IPS-NIHi11 (cell line): ENCODE data around the gene MECP2.
A peak's percentile ranks its signal among the peaks of the same experiment; 100 is the strongest.
"Not testable (repeated sequence)": the region's sequence is repeated elsewhere in the genome, so short reads cannot be mapped to it uniquely, and the experiment has no call there.

Experiments
- DNase-seq: peaks from one replicate; pipeline ENCODE4 v3.0.0; 2012; ENCODE audit warnings: mixed read lengths, low spot score

The MECP2 gene

GRCh38 chrX:154097589-154098541 lies at the start of gene MECP2:
TSS of gene MECP2 (minus strand) at chrX:154097717.
- peak; percentile 90 for DNase-seq

DNA sequence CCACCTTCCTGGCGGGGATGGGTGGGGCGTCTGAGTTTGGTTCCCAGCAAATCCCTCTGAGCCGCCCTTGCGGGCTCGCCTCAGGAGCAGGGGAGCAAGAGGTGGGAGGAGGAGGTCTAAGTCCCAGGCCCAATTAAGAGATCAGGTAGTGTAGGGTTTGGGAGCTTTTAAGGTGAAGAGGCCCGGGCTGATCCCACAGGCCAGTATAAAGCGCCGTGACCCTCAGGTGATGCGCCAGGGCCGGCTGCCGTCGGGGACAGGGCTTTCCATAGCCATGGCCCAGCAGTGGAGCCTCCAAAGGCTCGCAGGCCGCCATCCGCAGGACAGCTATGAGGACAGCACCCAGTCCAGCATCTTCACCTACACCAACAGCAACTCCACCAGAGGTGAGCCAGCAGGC lies 46.5 kb upstream of the MECP2 start, which contains the start of gene OPN1LW:
TSS of gene OPN1LW (plus strand) at position 234 of the 400 bp plus-strand sequence. CDS start at position 275, 41 bp downstream.
- not testable (repeated sequence) for DNase-seq

- no peak for DNase-seq
These were observed 45.6 kb upstream of the MECP2 start for GRCh38 chrX:154142950-154143745.

- no peak for DNase-seq
These were observed 44.9 kb upstream of the MECP2 start for GRCh38 chrX:154142386-154142785.

- no peak for DNase-seq
These were observed 43.2 kb upstream of the MECP2 start for GRCh38 chrX:154140742-154141141.

GRCh38 chrX:154140206-154140605 lies 42.7 kb upstream of the MECP2 start:
- DNase-seq = no peak

- no peak for DNase-seq
These were observed 41.3 kb upstream of the MECP2 start for GRCh38 chrX:154138857-154139256.

DNA sequence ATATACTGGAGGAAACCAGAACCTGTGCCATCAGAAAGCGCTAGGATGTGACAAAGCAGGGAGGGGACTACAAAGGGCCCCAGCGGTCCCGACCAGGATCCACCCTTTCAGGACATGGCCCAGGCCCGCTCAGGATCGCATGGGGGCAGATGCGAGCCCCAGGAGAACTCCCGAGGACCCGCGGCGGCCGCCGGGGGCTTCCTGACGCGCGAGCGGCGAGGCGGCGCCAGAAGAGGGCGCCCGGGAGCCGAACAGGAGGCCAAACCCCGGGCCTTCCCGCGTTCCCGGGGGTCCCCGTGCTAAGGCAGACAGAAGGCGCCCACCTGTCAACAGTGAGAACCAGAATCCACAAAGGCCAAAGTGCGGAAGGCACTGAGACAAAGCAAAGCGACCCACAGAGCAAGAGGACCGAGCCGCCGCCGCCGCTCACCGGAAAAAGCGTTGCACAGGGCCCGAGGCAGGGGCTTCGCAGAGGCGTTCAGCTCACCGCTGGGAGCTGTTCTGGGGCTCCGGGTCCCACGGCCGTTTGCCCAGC lies 39.2 kb upstream of the MECP2 start:
- peak; percentile 87 for DNase-seq

- DNase-seq = no peak
These were observed 38.1 kb upstream of the MECP2 start for GRCh38 chrX:154135458-154136229.

- DNase-seq = no peak
These were observed 34.8 kb upstream of the MECP2 start for GRCh38 chrX:154132366-154132765.

DNA sequence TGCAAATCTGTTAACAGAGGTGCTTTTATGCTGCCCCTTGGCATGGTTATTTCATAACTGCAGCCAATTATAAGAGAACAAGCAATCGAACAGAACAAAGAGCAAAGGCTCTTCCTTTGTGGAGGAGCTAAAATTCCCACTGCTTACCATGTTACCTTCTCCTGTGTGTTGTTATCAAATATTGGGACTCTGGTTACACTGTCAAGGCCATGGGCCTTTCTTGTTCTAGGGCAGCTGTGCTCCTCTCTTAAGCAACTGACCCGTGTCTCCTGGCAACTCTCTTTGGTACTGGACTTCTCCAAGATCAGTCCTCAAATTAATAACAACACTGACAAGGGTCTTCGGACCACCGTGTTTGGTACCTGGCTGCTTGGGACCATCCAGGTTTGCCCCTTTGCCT lies 34.4 kb upstream of the MECP2 start:
- DNase-seq = no peak

DNA sequence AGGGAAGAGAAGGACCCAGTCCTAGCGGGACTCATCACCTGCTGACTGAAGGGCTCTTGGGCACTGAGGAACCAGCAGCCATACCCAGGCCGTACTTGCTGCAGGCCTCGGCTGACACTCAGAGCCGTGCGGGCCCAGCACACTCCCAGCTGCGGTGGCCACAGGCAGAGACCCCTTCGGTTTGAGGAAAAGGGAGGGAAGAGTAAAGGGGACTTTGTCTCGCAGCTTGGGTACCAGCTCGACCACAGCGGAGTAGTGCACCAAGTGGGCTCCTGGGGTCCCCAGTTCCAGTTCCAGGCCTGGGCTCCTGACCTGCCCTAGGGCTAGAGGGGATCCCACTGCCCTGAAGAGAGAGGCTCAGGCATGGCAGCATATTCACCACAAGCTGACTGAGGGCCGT lies 28.6 kb upstream of the MECP2 start:
- DNase-seq = no peak

DNA sequence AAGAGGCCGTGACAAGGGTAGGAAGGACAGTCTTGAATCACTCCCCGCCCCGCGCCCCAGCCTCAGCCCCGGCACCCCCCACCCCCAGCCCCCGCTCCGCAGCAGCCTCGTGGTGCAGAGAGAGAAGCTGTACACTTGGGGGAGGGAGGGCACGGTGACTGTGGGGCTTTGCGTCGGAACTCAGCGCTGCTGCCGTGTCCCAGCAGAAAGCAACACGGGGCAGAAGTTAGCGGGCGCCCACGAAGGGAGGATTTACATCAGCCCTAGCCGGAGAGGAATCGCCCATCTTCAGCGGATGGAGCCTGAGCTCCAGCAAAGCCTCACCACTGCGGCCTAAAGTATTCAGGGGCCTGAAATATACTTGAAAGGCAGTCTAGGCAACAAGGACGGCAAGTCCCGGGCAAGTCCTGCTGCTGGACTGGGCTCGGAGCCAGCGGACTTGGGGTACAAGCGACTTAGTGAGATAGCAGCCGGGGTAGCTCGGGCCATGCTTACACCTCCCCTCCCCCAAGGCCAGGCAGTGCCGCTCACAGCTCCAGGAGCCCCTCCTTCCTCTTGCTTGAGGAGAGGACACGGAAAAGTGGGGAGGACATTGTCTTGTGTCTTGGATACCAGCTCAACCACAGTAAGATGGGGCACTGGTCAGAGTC lies 28.0 kb upstream of the MECP2 start:
- DNase-seq = no peak

DNA sequence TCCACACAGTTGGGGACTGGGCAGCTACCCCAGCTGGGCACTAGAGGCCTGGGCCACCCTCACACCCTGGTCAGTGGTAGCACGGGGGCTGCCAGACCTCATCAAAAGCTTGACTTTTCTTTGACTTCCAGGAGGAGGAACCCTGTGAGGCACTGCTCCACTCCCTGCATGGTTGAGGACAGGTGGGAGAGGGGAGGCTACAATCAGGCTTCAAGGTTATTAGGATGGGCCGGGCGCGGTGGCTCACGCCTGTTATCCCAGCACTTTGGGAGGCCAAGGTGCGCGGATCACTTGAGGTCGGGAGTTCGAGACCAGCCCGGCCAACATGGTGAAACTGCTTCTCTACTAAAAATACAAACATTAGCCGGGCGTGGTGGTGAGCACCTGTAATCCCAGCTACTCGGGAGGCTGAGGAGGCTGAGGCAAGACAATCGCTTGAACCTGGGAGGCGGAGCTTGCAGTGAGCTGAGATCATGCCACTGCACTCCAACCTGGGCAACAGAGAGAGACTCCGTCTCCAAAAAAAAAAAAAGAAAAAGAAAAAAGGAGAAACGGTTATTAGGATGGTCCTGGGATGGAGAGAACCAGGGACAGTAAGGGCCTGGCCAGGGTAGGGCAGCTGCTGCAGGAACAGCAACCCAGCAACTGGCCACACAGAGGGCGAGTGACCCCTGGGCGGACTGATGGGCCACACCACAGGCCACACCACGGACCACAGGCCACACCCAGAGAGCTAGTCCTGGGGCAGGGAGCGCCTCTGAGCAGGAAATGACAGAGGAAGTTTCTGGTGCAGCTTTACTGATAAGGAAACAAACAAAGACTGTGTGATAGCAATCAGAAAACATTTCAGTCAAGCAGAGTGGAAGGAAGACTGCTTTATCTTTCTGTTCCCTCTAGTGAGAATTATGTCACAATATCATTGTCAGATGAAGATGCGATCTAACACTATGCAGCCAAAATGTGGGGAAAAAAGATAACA lies 26.0 kb upstream of the MECP2 start:
- no peak for DNase-seq

DNA sequence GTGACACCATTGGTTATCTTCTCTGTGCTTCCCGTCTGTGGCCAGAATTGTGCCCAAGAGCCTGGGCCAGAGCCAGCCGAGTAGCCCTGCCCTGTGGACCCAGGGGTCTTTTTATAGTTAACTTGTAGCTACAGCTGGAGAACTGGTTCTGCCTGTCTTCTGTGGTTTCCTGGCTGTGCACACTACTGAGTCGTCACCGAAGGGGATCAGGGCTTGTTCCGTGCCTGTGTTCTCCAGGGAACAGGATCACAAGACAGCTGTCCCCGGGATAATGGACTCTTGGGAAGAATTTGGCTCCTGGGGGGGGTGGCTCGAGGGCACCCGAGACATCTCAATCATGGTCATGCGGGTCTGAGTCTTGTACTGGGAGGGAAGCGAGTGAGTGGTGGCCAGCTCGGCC lies 24.4 kb upstream of the MECP2 start:
- DNase-seq = no peak

DNA sequence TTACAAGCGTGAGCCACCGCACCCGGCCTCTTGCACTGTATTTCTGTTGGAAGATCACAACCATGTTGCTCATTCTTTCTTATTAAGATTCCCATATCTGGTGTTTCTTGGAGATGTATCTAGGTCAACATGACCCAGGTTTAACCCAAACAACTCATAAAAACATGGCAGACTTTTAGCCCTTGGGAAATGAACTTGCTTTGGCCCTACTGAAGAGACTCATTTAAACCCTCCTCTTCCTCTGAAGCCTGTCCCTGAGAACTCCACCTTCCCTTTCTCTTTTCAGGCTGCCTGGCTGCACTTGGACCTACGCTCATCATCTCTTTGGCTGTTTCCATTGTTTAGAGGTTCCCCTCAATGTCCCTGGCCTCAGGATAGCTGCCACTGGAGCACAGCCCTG lies 23.7 kb upstream of the MECP2 start:
- no peak for DNase-seq

DNA sequence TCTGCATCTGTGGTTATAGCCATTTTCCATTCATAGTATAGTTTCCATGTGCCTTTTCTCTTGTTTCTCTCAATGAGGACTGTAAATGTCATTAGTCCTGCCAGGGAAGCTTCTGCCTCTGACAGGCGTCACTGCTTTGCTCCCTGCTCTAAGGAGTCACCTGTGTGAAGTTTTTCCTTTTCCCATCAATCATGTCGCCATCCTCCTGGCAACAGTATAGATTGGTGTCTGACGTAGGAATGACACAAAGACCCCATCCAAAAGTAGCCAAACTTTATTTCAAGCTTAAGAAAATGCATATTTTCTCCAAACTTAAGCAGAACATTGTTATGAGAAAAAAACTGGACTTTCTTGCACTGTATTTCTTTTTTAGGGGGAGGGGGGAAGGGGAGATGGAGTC lies 23.1 kb upstream of the MECP2 start:
- DNase-seq = no peak

- DNase-seq = no peak
These were observed 20.0 kb upstream of the MECP2 start for GRCh38 chrX:154117566-154117965.

GRCh38 chrX:154116426-154117211 lies 19.1 kb upstream of the MECP2 start:
- DNase-seq = no peak
